Esophagus muscularis mucosa (tissue), 4 donors: Measurements from ENCODE around the gene CYP1B1. TPM values are rescaled to one million over a fixed set of nuclear protein-coding genes. Genes with fewer than 3 reads are reported as not detected.
A peak's percentile ranks its signal among the peaks of the same experiment; 100 is the strongest.

Experiments
- DNase-seq: peaks from one replicate; pipeline ENCODE4 v3.0.0-alpha.2; 2017; ENCODE audit errors: extremely low spot score
- H3K27ac ChIP-seq, 4 donors: fragments of 200-600 bp; sonication (generic); replicated peaks in 1 of 4; 1 replicate in 3 of 4; 2 replicates in 1 of 4; pipeline ENCODE4 v1.5.1; 2016 to 2019; ENCODE audit warnings: mild to moderate bottlenecking in 1 of 4
- H3K27me3 ChIP-seq, 4 donors: fragments of 200-600 bp; sonication (generic); one replicate each; pipeline versions ENCODE4 v1.5.1 to v1.6.0; 2016 to 2019
- H3K36me3 ChIP-seq, 4 donors: fragments of 200-600 bp; sonication (generic); one replicate each; pipeline ENCODE4 v1.5.1; 2016 to 2019
- H3K4me1 ChIP-seq, 4 donors: fragments of 200-600 bp; sonication (generic); one replicate each; pipeline ENCODE4 v1.5.1; 2016 to 2019
- H3K4me3 ChIP-seq, 4 donors: fragments of 200-600 bp; sonication (generic); 1 replicate in 2 of 4; 2 replicates in 2 of 4; pipeline ENCODE4 v1.5.1; 2016 to 2019; ENCODE audit warnings: mild to moderate bottlenecking in 4 of 4, moderate library complexity in 1 of 4
- H3K9me3 ChIP-seq, 4 donors: fragments of 200-600 bp; sonication (generic); 1 replicate in 3 of 4; 2 replicates in 1 of 4; pipeline ENCODE4 v1.5.1; 2016 to 2019
- EP300 ChIP-seq: sonication (generic); formaldehyde crosslinking; IDR thresholded peaks from one replicate; pipeline ENCODE4 v1.6.1; 2017; ENCODE audit warnings: antibody characterized with exemption
- POLR2A ChIP-seq: fragments of 450-650 bp; IDR thresholded peaks from one replicate; pipeline ENCODE4 v1.6.1; 2017; ENCODE audit warnings: antibody characterized with exemption, moderate library complexity, mild to moderate bottlenecking, low read depth
- POLR2AphosphoS5 ChIP-seq, 2 donors: sonication (generic); formaldehyde crosslinking; IDR thresholded peaks; one replicate each; pipeline ENCODE4 v1.6.1; 2017; ENCODE audit warnings: antibody characterized with exemption in 2 of 2
- WGBS: methylation state at CpG from one replicate; pipeline ENCODE4 v1.1.5; 2018; 5-methylcytosine and 5-hydroxymethylcytosine counted together
- intact Hi-C: fragments of 100-400 bp; cut with DNase I; formaldehyde crosslinking; loops from one replicate; pipeline ENCODE4 v1.15.1; 2023
- total RNA-seq, 4 donors: library from RNA; depleted of rRNA; stranded (reverse); fragments of >200 nt; gene quantifications; one replicate each; pipeline versions ENCODE4 v1.1.0 to v1.2.1, GENCODE V29; 2016
- TF ChIP-seq, protein P1 (sequence below), 3 experiments: fragments of 200-600 bp in 2 of 3; fragments of 450-650 bp in 1 of 3; sonication (generic) in 2 of 3; IDR thresholded peaks; one replicate each; pipeline ENCODE4 v1.5.1; 2017 to 2019; ENCODE audit warnings: antibody characterized with exemption in 3 of 3, mild to moderate bottlenecking in 2 of 3, moderate library complexity in 1 of 3

Gene CYP1B1
- total RNA-seq, 4 donors from 2014 or later = 20.8 to 60.3 (median 37.6) TPM

GRCh38 chr2:38045811-38046210 is 30.1 kb downstream of the CYP1B1 start:
- no peaks in the 10 kb centered on the region for H3K4me1 ChIP-seq
- 100% methylated on average over 4 of the region's 4 CpGs for WGBS
- DNase-seq = no peak
- H3K27ac ChIP-seq = no peak overlapping the region
- intact Hi-C loops = no loop called here
- H3K27me3 ChIP-seq = no peaks in the 10 kb centered on the region
- no peaks in the 10 kb centered on the region for H3K9me3 ChIP-seq
- TF ChIP-seq EP300 = no peak
- no peak for TF ChIP-seq POLR2AphosphoS5 (IDR thresholded peaks at IDR 0.05)
- TF ChIP-seq POLR2A = no peak
- TF ChIP-seq, protein P1, sequence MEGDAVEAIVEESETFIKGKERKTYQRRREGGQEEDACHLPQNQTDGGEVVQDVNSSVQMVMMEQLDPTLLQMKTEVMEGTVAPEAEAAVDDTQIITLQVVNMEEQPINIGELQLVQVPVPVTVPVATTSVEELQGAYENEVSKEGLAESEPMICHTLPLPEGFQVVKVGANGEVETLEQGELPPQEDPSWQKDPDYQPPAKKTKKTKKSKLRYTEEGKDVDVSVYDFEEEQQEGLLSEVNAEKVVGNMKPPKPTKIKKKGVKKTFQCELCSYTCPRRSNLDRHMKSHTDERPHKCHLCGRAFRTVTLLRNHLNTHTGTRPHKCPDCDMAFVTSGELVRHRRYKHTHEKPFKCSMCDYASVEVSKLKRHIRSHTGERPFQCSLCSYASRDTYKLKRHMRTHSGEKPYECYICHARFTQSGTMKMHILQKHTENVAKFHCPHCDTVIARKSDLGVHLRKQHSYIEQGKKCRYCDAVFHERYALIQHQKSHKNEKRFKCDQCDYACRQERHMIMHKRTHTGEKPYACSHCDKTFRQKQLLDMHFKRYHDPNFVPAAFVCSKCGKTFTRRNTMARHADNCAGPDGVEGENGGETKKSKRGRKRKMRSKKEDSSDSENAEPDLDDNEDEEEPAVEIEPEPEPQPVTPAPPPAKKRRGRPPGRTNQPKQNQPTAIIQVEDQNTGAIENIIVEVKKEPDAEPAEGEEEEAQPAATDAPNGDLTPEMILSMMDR (IDR thresholded peaks at IDR 0.05) = no peak
- no peaks in the 10 kb centered on the region for H3K36me3 ChIP-seq
- no peak overlapping the region for H3K4me3 ChIP-seq

GRCh38 chr2:38039121-38039910 is 36.6 kb downstream of the CYP1B1 start:
- Histone ChIP-seq H3K27me3 (peaks cover 0 to 11% (median 0%) of the 10 kb centered on the region in 4 donors), H3K4me1 (peaks cover 5 to 13% (median 13%) of the 10 kb centered on the region in 4 donors), H3K36me3 (no peaks in the 10 kb centered on the region), H3K27ac (no peak overlapping the region), H3K9me3 (peaks cover 0 to 5% (median 0%) of the 10 kb centered on the region in 4 donors), H3K4me3 (no peak overlapping the region)
- intact Hi-C loops = no loop called here
- 82% methylated on average over 9 of the region's 9 CpGs for WGBS
- DNase-seq = no peak
- no peak for TF ChIP-seq POLR2AphosphoS5 (IDR thresholded peaks at IDR 0.05)
- TF ChIP-seq EP300 = no peak
- no peak for TF ChIP-seq POLR2A
- TF ChIP-seq, protein P1 (IDR thresholded peaks at IDR 0.05) = no peak

DNA sequence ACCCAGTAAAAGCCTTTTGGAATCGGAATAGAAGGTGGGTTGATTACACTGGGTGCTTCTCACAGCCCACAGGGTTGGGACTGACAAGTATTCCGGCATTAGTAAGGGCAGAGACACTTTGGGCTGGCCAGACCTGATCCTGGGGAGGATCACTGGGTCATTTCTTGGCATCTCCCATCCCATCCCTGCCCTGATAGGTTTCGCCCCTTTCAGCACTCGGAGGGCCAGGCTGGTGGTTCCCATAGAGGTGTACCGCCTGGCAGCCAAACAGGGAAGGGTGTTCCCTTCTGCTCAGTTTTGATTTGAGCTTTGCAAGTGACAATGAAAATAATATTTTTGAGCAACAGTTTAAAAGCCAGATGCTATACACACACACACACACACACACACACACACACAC is 37.3 kb downstream of the CYP1B1 start:
- Histone ChIP-seq H3K4me3 (peak overlapping the region; percentile 35 to 48 (median 43)), H3K27ac (peak overlapping the region in 3 of 4 donors; percentile 26 to 34 (median 32))
- WGBS = 95% methylated on average over 3 of the region's 5 CpGs

DNA sequence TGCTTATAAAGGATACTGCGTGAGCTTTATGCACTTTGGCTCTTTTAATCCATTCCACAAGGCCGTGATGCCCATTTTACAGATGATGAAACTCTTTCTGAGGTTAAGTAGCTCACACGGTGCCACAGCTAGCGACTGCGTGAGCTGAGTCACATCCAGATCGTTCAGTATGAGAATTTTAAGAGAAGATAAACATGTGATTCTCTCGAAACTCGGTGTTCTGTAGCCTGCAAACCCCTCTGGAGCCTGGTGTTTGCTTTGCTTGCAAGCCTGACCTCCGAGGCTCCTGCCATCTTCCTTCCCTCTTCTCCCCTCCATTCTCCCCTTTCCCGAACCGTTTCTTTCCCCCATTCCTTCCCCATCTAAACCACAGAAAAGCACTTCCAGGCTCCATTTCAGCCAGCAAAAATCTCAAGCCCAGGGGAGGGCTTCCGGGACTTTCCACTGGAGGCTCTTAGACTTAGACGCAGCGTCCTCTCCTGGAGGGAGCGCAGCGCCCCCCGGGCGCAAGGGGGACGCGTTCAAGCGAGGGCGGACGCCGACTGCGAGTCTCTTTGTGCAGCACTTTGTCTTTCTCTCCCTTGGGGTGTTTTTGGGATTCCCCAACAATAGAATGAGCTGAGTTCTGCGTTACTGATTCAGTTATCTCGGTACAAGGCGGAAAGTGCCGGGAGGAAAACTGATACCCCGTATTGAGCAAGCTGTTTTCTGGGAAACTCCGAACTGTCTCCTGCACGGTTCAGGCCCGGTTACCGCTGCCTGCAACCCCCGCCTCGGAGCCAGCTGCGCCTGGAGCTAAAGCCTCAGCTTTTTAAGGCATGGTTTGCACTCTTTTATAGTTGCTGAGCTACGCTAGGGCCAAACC is 38.0 kb downstream of the CYP1B1 start:
- peaks cover 5 to 13% (median 13%) of the 10 kb centered on the region in 4 donors for H3K4me1 ChIP-seq
- peak overlapping the region; percentile 35 to 48 (median 43) for H3K4me3 ChIP-seq
- no peaks in the 10 kb centered on the region for H3K36me3 ChIP-seq
- peak overlapping the region in 3 of 4 donors; percentile 26 to 34 (median 32) for H3K27ac ChIP-seq
- DNase-seq = no peak
- intact Hi-C loops = no loop called here
- H3K9me3 ChIP-seq = peaks cover 0 to 5% (median 0%) of the 10 kb centered on the region in 4 donors
- H3K27me3 ChIP-seq = peaks cover 0 to 11% (median 0%) of the 10 kb centered on the region in 4 donors
- WGBS = 22% methylated on average over 30 of the region's 38 CpGs
- TF ChIP-seq POLR2AphosphoS5 (IDR thresholded peaks at IDR 0.05) = no peak
- TF ChIP-seq, protein P1 (IDR thresholded peaks at IDR 0.05) = peak; percentile 35 to 44 (median 42)

More for the DNA sequence above, 37.3 kb downstream of the CYP1B1 start:
- Histone ChIP-seq H3K27me3 (peaks cover 0 to 11% (median 0%) of the 10 kb centered on the region in 4 donors), H3K9me3 (peaks cover 0 to 5% (median 0%) of the 10 kb centered on the region in 4 donors), H3K36me3 (no peaks in the 10 kb centered on the region), H3K4me1 (peaks cover 5 to 13% (median 13%) of the 10 kb centered on the region in 4 donors)
- intact Hi-C loops = no loop called here
- no peak for DNase-seq
- no peak for TF ChIP-seq POLR2AphosphoS5 (IDR thresholded peaks at IDR 0.05)
- TF ChIP-seq POLR2A = no peak
- TF ChIP-seq, protein P1 (IDR thresholded peaks at IDR 0.05) = no peak
- TF ChIP-seq EP300 = no peak
